KG1 (cell line): ENCODE measurements around the gene CD247.

Experiments used
- DNase-seq: peaks from one replicate; lab custom pipeline; 2025; lab: John Stamatoyannopoulos, UW

Gene CD247

GRCh38 chr1:167412072-167412471 lies 106.3 kb downstream of the CD247 start:
- DNase-seq = no peak

DNA sequence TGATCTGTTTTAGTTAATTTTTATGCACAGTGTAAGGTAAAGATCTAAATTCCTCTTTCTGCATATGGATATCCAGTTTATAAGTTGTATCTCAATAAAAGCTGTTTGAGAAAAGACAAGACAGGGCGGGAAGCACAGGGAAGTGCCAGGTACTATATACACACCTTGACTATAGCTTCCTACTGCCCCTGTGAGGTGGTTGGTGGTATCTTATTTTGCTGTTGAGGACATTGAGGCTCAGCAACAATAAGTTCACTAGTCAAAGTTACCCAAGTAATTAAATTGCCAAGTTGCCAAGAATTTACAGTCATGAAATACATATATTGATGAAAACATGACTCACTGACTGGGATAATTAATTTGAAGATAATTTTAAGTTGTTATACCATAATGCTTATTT lies 109.1 kb downstream of the CD247 start:
- no peak for DNase-seq

- no peak for DNase-seq
These were observed 110.0 kb downstream of the CD247 start for GRCh38 chr1:167408355-167408754.

DNA sequence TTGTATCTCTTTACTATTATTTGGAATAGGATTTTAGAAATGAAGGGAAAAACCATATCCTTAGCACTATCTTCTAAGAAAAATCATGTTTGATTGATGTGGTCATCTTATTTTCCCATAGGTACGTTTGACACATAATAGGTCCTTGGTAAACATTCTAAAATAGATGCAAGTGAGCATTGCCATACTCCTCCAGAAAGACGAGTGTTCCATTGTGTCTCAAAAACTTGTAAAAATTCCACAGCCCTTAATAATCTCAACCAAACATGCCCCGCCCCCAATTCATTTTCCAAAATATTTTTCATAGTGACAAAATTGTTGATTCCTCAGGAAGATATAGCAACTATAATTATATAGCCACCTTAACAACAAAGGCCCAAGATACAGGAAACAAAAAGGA lies 113.4 kb downstream of the CD247 start:
- DNase-seq = no peak

DNA sequence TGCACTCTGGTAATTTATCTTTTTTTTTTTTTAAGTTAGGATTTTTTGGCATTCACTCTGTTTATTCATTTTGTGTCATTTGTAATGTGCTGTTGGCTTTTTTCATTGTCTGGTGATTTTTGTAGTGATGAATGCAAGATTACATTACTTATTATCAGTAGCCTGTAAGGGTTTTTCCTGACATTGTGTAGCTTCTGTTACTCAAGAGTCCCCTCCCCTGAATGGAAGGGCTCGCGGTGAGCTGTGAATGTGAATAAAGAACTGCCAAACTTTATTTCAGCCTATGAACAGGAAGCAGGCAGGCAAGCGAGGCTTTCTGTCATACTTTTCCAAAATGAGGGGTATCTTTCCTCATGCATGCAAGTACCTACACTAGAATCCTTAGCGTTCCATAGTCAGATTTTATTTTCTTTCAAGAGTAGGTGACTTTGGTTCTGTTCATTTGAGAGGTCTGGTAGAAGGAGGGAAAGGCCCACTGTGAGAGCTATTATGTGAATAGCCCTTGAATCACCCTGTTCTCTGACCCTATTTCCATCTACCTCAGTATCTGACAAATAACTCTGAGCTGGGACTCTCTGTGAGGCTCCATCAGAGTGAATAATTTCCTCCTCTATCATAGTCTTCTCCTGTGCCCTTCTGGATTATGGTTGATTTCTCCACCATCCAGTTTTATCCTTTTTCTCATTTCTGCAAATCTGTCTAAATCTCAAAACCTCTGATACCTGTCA lies 114.0 kb downstream of the CD247 start:
- no peak for DNase-seq

GRCh38 chr1:167401260-167401873 lies 117.0 kb downstream of the CD247 start:
- no peak for DNase-seq

DNA sequence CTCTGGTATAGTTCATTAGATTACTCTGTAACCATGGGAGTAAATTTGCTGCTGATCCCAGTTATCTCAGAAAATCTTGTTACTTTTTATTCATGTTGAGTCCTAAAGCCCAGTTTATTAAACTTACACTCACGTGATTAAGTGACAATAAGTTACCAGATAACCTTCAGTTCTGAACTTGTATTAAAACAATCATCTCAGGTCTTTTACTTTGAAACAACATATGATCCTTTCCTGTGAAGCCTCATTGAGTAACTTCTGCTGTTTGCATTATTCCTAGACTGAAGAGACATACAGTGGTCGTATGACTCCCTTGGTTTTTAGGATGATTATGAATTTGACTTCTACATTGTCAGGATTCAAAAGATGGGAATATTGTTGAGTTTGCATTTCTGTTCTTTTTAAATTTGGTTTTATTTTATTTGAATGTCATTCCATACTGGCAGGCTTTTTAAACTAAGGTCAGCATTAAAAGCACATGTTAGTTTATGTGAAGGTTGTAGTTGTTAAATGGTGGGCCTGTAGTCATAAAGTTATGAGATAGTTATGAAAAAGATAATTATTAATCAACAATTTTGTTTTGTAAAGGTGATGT lies 117.9 kb downstream of the CD247 start:
- no peak for DNase-seq

DNA sequence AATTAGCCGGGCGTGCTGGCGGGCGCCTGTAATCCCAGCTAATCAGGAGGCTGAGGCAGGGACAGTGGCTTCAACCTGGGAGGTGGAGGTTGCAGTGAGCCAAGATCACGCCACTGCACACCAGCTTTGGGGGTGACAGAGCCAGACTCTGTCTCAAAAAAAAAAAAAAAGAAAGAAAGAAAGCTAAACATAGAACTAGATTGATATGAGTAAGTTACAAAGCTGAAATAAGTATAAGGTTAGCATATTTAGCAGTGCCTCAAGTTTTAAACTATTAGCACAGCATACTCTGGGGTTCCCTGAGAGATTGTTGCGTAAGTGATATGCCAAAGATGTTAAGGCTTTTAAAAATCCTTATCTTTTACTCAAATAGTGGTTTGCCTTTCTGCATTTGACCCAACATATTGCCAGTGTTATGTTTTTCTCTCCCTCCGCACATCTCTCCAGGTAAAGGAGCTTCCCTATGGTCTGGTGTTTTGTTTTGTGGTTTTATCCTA lies 126.1 kb downstream of the CD247 start:
- DNase-seq = no peak

GRCh38 chr1:167388976-167389375 lies 129.4 kb downstream of the CD247 start:
- DNase-seq = no peak

DNA sequence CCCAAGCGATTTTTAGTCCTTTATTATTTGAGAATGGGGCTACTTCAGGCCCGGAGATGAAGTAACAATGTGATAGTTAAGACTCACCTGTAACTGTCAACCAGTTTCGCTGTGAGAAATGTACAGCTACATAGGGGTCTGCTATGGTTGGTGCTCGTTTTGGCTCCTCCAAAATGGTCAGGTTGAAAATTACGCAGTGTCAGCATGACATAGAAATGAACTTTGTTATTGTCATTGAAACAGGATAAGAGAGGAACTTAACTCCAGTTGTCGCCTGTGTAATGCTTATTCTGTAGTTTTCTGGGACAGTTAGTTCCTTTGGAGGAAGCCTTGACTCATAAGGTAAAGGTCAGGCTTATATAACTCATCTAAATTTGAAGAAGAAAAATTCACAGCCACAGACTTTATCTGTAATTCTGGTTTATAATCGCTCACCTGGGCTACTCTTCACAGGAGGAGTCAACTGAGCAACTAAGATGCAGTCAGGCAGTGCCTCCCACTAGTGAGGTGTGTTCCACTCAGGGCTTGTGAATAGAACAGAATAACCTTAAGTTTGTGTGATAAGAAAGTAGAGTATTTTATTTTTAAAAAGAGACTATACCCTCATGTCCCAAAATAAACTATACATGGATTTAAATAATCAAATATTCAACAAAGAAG lies 130.9 kb downstream of the CD247 start:
- DNase-seq = no peak
